GM12864 (cell line): ENCODE measurements around the gene MUC20.

ENCODE experiments used
- DNase-seq: peaks from one replicate; pipeline ENCODE4 v3.0.0-alpha.2; 2011; ENCODE audit warnings: low read depth
- H3K4me3 ChIP-seq: 2 replicates; pipeline ENCODE4 v1.5.1; 2011; ENCODE audit warnings: mild to moderate bottlenecking, low read depth, low read length, control low read depth
- CTCF ChIP-seq: IDR thresholded peaks from 2 replicates; pipeline ENCODE4 v1.5.1; 2011; ENCODE audit warnings: low read depth, mild to moderate bottlenecking, moderate library complexity, low read length, control low read depth, inconsistent platforms; ENCODE audit errors: missing control alignments

The MUC20 gene

GRCh38 chr3:195754906-195755305 lies 34.1 kb downstream of the MUC20 start:
- H3K4me3 ChIP-seq: no peak overlapping the region
- no peak for TF ChIP-seq CTCF
- DNase-seq: no peak

GRCh38 chr3:195755391-195755790 lies 34.6 kb downstream of the MUC20 start:
- H3K4me3 ChIP-seq: no peak overlapping the region
- DNase-seq: no peak
- no peak for TF ChIP-seq CTCF

- H3K4me3 ChIP-seq: no peak overlapping the region
- no peak for TF ChIP-seq CTCF
- DNase-seq: no peak
Observed at GRCh38 chr3:195755791-195756676, 35.3 kb downstream of the MUC20 start.

GRCh38 chr3:195757438-195757770 lies 36.6 kb downstream of the MUC20 start:
- H3K4me3 ChIP-seq: no peak overlapping the region
- TF ChIP-seq CTCF: no peak
- no peak for DNase-seq

GRCh38 chr3:195757827-195758226 lies 37.0 kb downstream of the MUC20 start:
- TF ChIP-seq CTCF: no peak
- no peak for DNase-seq
- no peak overlapping the region for H3K4me3 ChIP-seq

GRCh38 chr3:195758721-195759353 lies 38.1 kb downstream of the MUC20 start:
- TF ChIP-seq CTCF: no peak
- no peak for DNase-seq
- H3K4me3 ChIP-seq: no peak overlapping the region
